Trophoblast cell (in vitro differentiated cells and primary cell): Measurements from ENCODE around the gene AOPEP.
A peak's percentile ranks its signal among the peaks of the same experiment; 100 is the strongest.

Experiments
- DNase-seq, 2 donors: peaks; one replicate each; pipeline ENCODE4 v3.0.0-alpha.2; 2016
- H2AFZ ChIP-seq: 2 replicates; pipeline ENCODE4 v1.6.1; 2013; ENCODE audit warnings: low read length, moderate library complexity, mild to moderate bottlenecking; ENCODE audit not compliant: insufficient read depth, poor library complexity
- H2AK5ac ChIP-seq: 2 replicates; pipeline ENCODE4 v1.6.1; 2013; ENCODE audit warnings: mild to moderate bottlenecking, low read length
- H2BK120ac ChIP-seq: 2 replicates; pipeline ENCODE4 v1.6.1; 2013; ENCODE audit warnings: low read length, mild to moderate bottlenecking, moderate library complexity; ENCODE audit not compliant: insufficient read depth, poor library complexity
- H2BK12ac ChIP-seq: 2 replicates; pipeline ENCODE4 v1.6.1; 2013; ENCODE audit warnings: mild to moderate bottlenecking, low read length, moderate library complexity
- H2BK5ac ChIP-seq: 2 replicates; pipeline ENCODE4 v1.6.1; 2013; ENCODE audit warnings: low read length, low read depth, moderate library complexity, mild to moderate bottlenecking; ENCODE audit not compliant: poor library complexity
- H3K14ac ChIP-seq: 2 replicates; pipeline ENCODE4 v1.6.1; 2013; ENCODE audit warnings: mild to moderate bottlenecking, low read length
- H3K18ac ChIP-seq: 2 replicates; pipeline ENCODE4 v1.6.1; 2013; ENCODE audit warnings: mild to moderate bottlenecking, low read length
- H3K23ac ChIP-seq: 2 replicates; pipeline ENCODE4 v1.6.1; 2013; ENCODE audit warnings: low read length
- H3K27ac ChIP-seq: 2 replicates; pipeline ENCODE4 v1.5.1; 2013; ENCODE audit warnings: low read depth, mild to moderate bottlenecking, inconsistent platforms, low read length, moderate library complexity
- H3K27me3 ChIP-seq: 2 replicates; pipeline ENCODE4 v1.6.1; 2013; ENCODE audit warnings: inconsistent platforms, mild to moderate bottlenecking, low read length, moderate library complexity; ENCODE audit not compliant: insufficient read depth
- H3K36me3 ChIP-seq, 2 experiments: 1 replicate in 1 of 2; 2 replicates in 1 of 2; pipeline ENCODE4 v1.6.1; 2013; ENCODE audit warnings: low read length in 2 of 2, mild to moderate bottlenecking in 2 of 2, moderate library complexity in 1 of 2; ENCODE audit not compliant: insufficient read depth in 2 of 2, control insufficient read depth in 1 of 2
- H3K4ac ChIP-seq: 2 replicates; pipeline ENCODE4 v1.6.1; 2013; ENCODE audit warnings: low read depth, mild to moderate bottlenecking, low read length, moderate library complexity
- H3K4me1 ChIP-seq, 2 experiments: 1 replicate in 1 of 2; 2 replicates in 1 of 2; pipeline ENCODE4 v1.6.1; 2013; ENCODE audit warnings: low read length in 2 of 2, mild to moderate bottlenecking in 2 of 2, moderate library complexity in 1 of 2; ENCODE audit not compliant: insufficient read depth in 2 of 2, control insufficient read depth in 1 of 2
- H3K4me2 ChIP-seq: 2 replicates; pipeline ENCODE4 v1.6.1; 2013; ENCODE audit warnings: inconsistent platforms, mild to moderate bottlenecking, low read length, moderate library complexity
- H3K4me3 ChIP-seq: 2 replicates; pipeline ENCODE4 v1.5.1; 2013; ENCODE audit warnings: mild to moderate bottlenecking, low read depth, low read length, inconsistent platforms
- H3K79me1 ChIP-seq: one replicate; pipeline ENCODE4 v1.6.1; 2013; ENCODE audit warnings: low read length
- H3K79me2 ChIP-seq: 2 replicates; pipeline ENCODE4 v1.6.1; 2013; ENCODE audit warnings: low read length, mild to moderate bottlenecking; ENCODE audit not compliant: control insufficient read depth, insufficient read depth, poor library complexity
- H3K9ac ChIP-seq: 2 replicates; pipeline ENCODE4 v1.6.1; 2013; ENCODE audit warnings: mild to moderate bottlenecking, low read length
- H3K9me3 ChIP-seq: 2 replicates; pipeline ENCODE4 v1.6.1; 2013; ENCODE audit warnings: low read depth, mild to moderate bottlenecking, control low read depth, inconsistent platforms, low read length; ENCODE audit not compliant: insufficient read depth
- H4K12ac ChIP-seq: 2 replicates; pipeline ENCODE4 v1.6.1; 2013; ENCODE audit warnings: low read depth, mild to moderate bottlenecking, low read length, moderate library complexity
- H4K8ac ChIP-seq: 2 replicates; pipeline ENCODE4 v1.6.1; 2013; ENCODE audit warnings: low read depth, mild to moderate bottlenecking, low read length, moderate library complexity
- H4K91ac ChIP-seq: one replicate; pipeline ENCODE4 v1.6.1; 2013; ENCODE audit warnings: low read depth, mild to moderate bottlenecking, low read length, moderate library complexity
- WGBS: extraction: QIAGEN DNeasy Blood & Tissue Kit; methylation state at CpG from one replicate; pipeline ENCODE4 v1.1.7; 2013; ENCODE audit warnings: missing lambda C conversion rate; ENCODE audit not compliant: insufficient read length, insufficient coverage; ENCODE audit errors: extremely low coverage; 5-methylcytosine and 5-hydroxymethylcytosine counted together

The AOPEP gene

DNA sequence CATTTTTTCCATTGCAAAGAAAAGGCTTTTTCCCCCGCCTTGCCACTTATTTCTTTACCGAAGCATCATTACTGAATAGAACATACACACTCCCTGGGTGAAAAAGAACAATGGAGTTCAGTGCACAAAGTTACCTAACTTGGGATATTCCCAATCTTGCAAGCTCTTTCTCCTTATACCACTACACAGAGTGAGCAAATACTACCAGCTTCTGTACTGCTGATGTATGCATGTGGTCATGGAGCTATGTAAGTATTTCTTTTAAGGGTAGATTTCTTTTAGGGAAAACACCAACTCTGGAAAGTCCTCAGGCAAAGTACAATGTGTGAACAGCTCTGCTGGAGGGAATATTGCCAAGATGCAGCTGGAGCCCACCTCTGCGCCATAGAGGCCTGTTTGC is 81.1 kb downstream of the AOPEP start:
- H3K27me3 ChIP-seq, result no peaks in the 10 kb centered on the region
- peaks cover 12 to 15% of the 10 kb centered on the region in 2 experiments for H3K4me1 ChIP-seq
- no peak overlapping the region for H3K4ac ChIP-seq
- peaks cover 0 to 2% of the 10 kb centered on the region in 2 experiments for H3K36me3 ChIP-seq
- WGBS, result no CpG with 5 or more reads among the region's 3 CpGs
- no peak overlapping the region for H3K18ac ChIP-seq
- H3K79me2 ChIP-seq, result no peaks in the 10 kb centered on the region
- H3K9ac ChIP-seq, result no peak overlapping the region
- H3K4me3 ChIP-seq, result no peak overlapping the region
- H2BK12ac ChIP-seq, result no peak overlapping the region
- H3K9me3 ChIP-seq, result no peaks in the 10 kb centered on the region
- no peak overlapping the region for H3K27ac ChIP-seq
- no peak overlapping the region for H2AK5ac ChIP-seq
- H2BK120ac ChIP-seq, result no peak overlapping the region
- no peak overlapping the region for H2AFZ ChIP-seq
- H4K91ac ChIP-seq, result no peak overlapping the region
- H3K23ac ChIP-seq, result no peak overlapping the region
- H3K14ac ChIP-seq, result no peak overlapping the region
- peak; percentile 31 to 53 for DNase-seq
- no peak overlapping the region for H4K8ac ChIP-seq
- peaks cover 6% of the 10 kb centered on the region for H3K79me1 ChIP-seq
- no peak overlapping the region for H3K4me2 ChIP-seq
- H4K12ac ChIP-seq, result no peak overlapping the region
- H2BK5ac ChIP-seq, result no peak overlapping the region

DNA sequence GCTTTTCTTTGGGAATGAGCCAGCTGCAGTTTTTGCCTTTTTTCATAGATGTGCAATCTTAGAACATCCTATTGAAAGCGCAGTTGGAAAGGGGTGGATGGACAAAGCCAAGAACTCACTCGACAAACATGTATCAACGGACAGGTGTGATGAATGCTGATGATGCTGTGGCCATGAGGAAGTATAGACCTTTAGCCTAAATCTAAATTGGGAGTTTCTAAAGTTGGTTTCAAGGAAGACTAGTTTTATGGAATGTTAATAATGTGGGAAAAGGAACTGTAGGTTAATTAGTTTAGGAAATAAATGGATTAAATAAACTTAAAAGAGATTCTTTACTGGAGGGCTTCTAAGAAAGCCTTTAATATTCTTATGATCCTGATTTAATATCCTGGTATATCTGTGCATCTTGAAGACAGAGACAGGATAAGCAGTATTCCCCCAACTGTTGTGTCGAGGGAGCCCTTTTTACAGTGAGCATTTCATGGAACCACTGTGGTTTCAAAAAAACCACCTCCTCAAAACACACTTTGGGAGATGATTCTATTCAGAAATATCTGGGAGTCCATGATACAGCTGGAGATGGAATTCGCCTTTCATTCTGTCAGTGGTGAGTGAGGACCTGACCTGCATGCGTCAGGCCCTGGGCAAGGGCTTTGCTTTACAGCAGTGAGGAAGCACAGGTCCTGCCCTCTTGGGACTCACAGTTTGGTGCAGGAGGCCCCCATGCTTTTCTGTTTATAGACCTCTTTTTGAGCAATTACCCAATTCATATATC is 82.6 kb downstream of the AOPEP start:
- no peak overlapping the region for H4K12ac ChIP-seq
- peak overlapping the region; percentile 12 for H4K91ac ChIP-seq
- H3K79me1 ChIP-seq, result peaks cover 4% of the 10 kb centered on the region
- H3K23ac ChIP-seq, result no peak overlapping the region
- peak; percentile 53 to 71 for DNase-seq
- H3K4me2 ChIP-seq, result no peak overlapping the region
- peaks cover 10 to 20% of the 10 kb centered on the region in 2 experiments for H3K4me1 ChIP-seq
- peaks cover 0 to 2% of the 10 kb centered on the region in 2 experiments for H3K36me3 ChIP-seq
- H2BK12ac ChIP-seq, result no peak overlapping the region
- no peak overlapping the region for H2BK120ac ChIP-seq
- H3K27ac ChIP-seq, result no peak overlapping the region
- H2BK5ac ChIP-seq, result no peak overlapping the region
- H2AFZ ChIP-seq, result no peak overlapping the region
- no peak overlapping the region for H3K18ac ChIP-seq
- H4K8ac ChIP-seq, result no peak overlapping the region
- no peak overlapping the region for H3K4ac ChIP-seq
- H3K9me3 ChIP-seq, result no peaks in the 10 kb centered on the region
- no peak overlapping the region for H3K4me3 ChIP-seq
- no CpG with 5 or more reads among the region's 6 CpGs for WGBS
- H2AK5ac ChIP-seq, result no peak overlapping the region
- H3K27me3 ChIP-seq, result no peaks in the 10 kb centered on the region
- H3K9ac ChIP-seq, result no peak overlapping the region
- no peak overlapping the region for H3K14ac ChIP-seq
- no peaks in the 10 kb centered on the region for H3K79me2 ChIP-seq

DNA sequence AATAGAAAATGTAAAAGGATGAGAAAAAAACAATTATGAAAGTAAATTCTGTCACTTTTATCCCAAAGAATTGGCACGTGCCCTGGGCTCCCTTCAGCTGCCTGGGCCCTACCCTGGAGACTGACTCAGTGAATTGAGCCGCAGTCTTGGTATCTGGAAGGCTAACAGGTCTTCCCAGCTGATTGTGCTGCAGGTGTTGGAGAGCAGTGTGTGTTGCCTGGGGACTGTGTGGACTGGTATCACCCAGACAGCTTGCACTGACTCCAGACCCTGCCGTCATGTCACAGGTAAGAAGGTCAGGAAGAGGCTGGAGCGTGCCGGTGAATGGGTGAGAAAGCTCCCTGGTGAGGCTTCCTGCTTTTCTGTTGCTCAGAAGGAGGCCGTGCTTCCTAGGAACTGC is 83.3 kb downstream of the AOPEP start:
- H3K9me3 ChIP-seq, result no peaks in the 10 kb centered on the region
- H3K4me1 ChIP-seq, result peaks cover 10 to 20% of the 10 kb centered on the region in 2 experiments
- no peaks in the 10 kb centered on the region for H3K27me3 ChIP-seq
- H3K4ac ChIP-seq, result no peak overlapping the region
- no peak overlapping the region for H3K27ac ChIP-seq
- no peak overlapping the region for H2BK120ac ChIP-seq
- H3K79me1 ChIP-seq, result peaks cover 4% of the 10 kb centered on the region
- no peak overlapping the region for H2BK12ac ChIP-seq
- no peak overlapping the region for H3K9ac ChIP-seq
- H2BK5ac ChIP-seq, result no peak overlapping the region
- H3K4me3 ChIP-seq, result no peak overlapping the region
- H3K14ac ChIP-seq, result no peak overlapping the region
- no peak overlapping the region for H2AK5ac ChIP-seq
- H4K12ac ChIP-seq, result no peak overlapping the region
- H4K8ac ChIP-seq, result no peak overlapping the region
- H3K36me3 ChIP-seq, result peaks cover 0 to 2% of the 10 kb centered on the region in 2 experiments
- no peak overlapping the region for H3K4me2 ChIP-seq
- peak; percentile 95 to 98 for DNase-seq
- no CpG with 5 or more reads among the region's 6 CpGs for WGBS
- no peak overlapping the region for H4K91ac ChIP-seq
- no peak overlapping the region for H3K23ac ChIP-seq
- H3K18ac ChIP-seq, result no peak overlapping the region
- no peak overlapping the region for H2AFZ ChIP-seq
- H3K79me2 ChIP-seq, result no peaks in the 10 kb centered on the region

DNA sequence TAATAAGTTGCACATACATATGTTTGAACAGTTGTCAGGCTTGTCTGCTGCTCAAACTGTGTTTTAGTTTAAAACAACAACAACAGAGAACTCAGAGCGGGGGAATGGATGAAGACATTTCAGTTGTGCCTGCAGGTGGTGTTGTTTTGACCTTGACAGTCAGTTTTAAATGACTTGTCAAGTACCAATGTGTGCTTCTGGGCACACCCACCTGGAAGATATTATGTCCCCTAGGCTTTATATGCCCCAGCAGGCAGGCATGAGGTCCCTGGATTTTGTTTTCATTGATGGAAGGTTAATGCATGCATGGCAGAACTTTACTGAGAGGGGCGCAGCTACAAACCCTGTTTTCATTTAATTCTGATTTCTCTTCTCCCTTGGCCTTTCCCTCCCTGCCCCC is 84.6 kb downstream of the AOPEP start:
- WGBS, result no CpG with 5 or more reads among the region's 2 CpGs
- Histone ChIP-seq H3K23ac (no peak overlapping the region), H2BK120ac (no peak overlapping the region), H2AFZ (no peak overlapping the region), H2BK12ac (peak overlapping the region; percentile 71), H3K9me3 (no peaks in the 10 kb centered on the region), H3K18ac (no peak overlapping the region), H4K12ac (no peak overlapping the region), H4K91ac (no peak overlapping the region), H3K27ac (no peak overlapping the region), H3K27me3 (no peaks in the 10 kb centered on the region), H3K4me2 (no peak overlapping the region), H3K79me1 (peaks cover 3% of the 10 kb centered on the region), H2AK5ac (peak overlapping the region; percentile 44), H3K4me1 (peaks cover 10 to 20% of the 10 kb centered on the region in 2 experiments), H3K4me3 (no peak overlapping the region), H3K36me3 (peaks cover 0 to 2% of the 10 kb centered on the region in 2 experiments), H3K9ac (no peak overlapping the region), H2BK5ac (no peak overlapping the region), H3K79me2 (no peaks in the 10 kb centered on the region), H3K14ac (no peak overlapping the region), H3K4ac (no peak overlapping the region), H4K8ac (no peak overlapping the region)
- DNase-seq, result no peak
